HG03066 (cell line): ENCODE measurements around the gene ACKR4.
"Not testable (repeated sequence)": the region's sequence is repeated elsewhere in the genome, so short reads cannot be mapped to it uniquely, and the experiment has no call there.

Experiments
- ATAC-seq: cut with Tn5 transposase; IDR thresholded peaks from one replicate; pipeline ENCODE4 v1.9.1; 2021; ENCODE audit warnings: low read depth; ENCODE audit not compliant: unreplicated experiment

ACKR4 gene

DNA sequence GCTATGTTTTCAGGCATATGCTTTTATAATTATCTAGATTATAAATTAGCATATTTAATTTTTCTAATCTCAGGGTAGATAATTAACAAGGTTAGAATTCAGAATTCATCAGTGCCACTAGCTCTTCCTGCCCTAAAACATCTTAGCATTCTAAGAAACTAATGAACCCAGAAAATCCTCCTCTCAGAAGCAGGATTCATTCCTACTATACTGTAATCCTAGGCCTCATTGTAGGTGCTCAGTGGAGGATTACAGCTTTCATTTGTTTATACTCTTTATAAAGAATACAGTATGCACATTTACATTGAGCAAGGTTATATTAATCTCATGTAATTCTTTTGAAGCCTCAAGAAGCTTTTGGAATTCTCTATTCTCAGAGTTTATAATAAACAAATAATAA is 41.6 kb downstream of the ACKR4 start:
- ATAC-seq = no peak

DNA sequence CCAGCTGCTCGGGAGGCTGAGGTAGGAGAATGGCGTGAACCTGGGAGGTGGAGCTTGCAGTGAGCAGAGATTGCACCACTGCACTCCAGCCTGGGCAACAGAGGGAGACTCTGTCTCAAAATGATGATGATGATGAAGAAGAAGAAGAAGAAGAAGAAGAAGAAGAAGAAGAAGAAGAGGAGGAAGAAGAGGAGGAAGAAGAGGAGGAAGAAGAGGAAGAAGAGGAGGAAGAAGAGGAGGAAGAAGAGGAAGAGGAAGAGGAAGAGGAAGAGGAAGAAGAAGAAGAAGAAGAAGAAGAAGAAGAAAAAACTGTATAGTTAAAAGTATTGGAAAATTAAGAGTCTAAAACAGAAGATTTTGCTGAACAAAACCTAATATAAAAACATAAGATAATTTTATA is 44.4 kb downstream of the ACKR4 start:
- ATAC-seq = not testable (repeated sequence)

DNA sequence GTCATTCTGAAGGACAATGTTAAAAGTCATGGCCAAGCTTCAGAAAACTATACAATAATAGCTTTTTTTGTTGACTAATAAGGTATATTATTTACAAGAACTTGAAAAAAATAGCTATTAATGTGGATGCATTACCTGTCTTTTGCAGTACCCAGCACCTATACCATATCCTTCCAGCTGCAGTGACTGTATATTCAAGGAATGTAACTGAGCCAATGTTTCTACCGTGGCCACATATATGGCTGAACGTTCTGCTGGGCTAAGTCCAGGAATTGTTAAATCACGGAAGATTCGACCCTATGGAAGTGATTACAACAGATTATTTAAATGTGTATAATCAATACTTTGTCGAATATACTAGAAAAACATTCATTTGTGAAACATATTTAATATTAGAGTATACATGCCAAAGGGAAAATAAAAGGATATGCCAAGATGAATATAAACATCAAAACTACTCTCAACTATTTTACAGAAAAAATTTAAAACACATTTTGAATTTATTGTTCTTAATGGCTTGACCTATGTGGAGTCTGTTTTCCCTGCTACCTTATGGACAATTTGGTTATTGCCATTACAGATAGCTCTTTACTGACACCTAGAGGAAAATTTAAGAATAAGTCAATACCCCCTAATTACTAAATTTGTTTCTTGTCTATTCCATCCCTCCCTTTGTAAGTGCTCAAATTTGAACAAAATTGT is 44.9 kb downstream of the ACKR4 start:
- no peak for ATAC-seq

DNA sequence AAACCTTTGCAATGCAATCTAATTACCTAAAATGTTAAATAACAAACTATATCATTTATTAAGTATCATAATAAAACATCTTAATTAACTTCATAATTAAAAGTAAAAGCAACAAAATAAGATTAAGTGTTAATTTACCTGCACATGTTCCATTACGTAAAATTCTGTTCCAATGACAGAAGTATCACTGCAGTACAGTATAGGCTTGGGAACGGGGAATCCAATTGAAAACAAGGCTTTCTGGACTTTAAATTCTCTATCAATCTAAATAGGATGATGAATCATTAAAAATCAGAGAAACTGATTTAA is 45.4 kb downstream of the ACKR4 start:
- no peak for ATAC-seq

DNA sequence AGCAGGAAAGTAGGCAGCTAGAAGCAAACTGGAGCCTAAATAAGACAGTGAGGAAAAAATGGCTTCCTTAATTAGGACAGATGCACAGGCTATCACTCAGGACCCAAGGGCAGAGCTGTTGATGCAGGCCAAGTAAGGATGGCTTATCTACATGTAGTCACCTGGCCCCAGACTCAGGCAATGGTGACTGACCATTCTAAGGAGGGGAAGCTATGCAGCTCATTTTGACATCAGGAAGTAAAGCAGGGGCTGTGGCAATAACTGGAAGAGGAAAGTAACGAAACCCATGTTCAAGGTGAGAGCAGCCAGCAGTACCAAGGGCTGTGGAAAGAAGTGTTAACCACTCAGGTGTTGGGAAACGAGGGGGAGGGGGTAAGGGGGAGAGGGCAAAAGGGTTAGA is 46.3 kb downstream of the ACKR4 start:
- ATAC-seq = no peak

DNA sequence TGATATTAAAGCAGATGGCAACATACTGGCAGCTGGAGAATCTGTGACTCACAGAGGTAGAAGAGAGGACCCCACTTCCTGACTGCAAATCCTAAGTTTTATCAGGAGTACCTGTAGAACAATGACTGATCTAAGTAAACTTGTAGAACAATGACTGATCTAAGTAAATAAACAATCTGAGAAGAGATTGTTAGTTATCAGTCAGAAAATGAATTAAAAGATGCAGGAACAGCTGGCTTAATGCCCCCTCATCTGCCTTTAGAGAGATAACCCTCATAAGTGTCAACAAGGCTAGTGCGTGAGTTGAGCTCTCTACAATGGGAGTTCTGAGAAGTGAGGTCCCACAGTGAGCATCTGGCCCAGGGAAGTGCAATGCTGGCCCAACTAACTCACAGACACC is 48.0 kb downstream of the ACKR4 start:
- no peak for ATAC-seq

DNA sequence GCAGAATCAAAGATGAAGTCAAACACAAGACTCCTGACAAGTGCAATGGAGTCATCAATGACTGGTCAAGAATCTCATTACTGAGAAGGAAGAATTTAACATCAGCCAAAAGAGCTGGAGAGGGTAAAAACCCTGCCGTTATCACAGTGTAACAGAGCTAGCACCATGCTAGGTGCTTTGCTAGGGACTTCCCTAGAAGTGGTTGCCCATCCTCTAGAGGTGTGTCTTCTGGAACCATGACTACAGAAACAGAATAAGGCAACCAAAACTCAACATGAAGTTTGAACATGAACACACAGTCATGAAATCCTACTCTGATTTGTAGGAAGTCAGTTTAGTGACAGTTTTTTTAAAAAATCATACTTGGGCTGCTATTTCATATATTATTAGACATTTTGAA is 53.1 kb downstream of the ACKR4 start:
- no peak for ATAC-seq
